COLO829 (cell line): Measurements from ENCODE around the gene B4GALT5.

ENCODE experiments used
- DNase-seq: peaks from one replicate; pipeline ENCODE4 v3.0.0; 2012; ENCODE audit warnings: low spot score

The B4GALT5 gene

DNA sequence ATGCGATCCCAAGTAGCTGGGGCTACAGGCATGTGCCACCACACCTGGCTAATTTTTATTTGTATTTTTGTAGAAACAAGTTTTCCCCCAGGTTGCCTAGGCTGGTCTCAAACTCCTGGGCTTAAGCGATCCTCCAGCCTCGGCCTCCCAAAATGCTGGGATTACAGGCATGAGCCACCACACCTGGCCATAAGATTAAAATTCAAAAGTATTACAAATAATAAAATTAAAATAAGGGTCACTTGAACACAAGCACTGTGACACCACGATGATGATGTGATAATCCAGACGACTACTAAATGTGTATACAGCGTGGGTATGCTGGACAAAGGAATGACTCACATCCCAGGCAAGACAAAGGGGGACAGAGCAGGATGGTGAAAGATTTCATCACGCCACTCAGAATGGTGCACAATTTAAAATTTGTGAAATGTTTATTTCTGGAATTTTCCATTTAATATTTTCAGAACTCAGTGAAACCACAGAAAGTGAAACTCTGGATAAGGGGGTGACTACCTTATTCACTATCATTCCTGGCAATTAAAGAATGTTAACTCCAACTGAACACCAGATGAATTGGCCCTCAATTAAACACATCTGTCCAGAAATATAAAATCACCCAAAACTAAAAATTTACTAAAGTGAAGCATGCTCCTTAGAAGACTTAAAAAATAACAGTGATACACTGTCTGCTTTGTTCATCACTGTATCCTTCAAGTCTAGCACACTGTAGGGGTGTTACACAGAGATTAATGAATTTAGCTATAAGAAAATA, 13.1 kb downstream of the B4GALT5 start:
- DNase-seq = no peak

DNA sequence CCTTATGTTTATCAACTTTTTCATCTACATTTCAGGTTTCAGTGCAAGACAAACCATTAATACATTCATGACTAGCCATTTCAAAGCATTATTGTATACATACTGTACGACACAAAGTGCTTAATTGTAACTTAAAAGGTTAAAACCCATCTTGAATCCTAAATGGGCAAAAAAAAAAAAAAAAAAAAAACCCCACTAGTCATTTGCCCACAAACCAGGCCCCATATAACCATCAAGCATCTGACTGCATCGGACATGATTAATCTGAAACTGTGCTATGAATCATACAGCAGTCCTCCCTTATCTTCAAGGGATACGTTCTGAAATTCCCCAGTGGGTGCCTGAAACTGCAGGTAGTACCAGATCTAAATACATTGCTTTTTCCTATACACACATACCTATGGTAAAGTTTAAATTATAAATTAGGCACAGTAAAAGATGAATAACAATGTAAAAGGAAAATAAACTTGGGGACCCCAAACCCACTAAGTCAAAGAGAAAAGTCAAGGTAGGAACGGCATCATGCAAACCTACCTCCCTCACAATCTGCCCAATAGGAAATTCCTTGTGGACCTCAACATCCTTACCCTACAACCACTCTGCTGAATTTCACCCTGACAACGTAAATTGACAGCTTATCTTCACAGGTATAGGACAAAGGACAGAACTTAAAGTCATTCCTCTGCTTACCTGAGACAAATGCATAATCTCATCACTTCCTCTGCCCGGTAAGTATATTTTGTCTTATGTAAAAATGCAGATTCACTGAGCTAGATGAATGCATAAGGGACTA, 14.3 kb downstream of the B4GALT5 start:
- peak; percentile 70 for DNase-seq

DNA sequence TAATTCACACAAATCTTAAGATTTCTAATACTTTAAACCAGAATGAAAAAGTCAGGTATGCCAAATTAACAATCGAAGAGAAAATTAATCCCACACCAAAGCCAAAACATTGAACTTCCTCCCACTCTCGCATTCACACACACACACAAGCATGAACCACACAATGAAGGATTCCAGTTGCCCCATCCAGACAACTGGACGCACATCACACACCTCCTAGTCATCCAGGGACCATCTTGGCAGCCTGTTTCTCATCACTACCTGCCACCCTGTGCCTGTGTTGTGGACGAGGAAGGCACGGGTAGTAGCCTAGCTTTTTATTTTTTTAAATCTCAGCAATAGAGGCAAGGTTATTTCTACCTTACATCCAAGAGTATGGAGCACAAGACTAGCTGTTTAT, 15.2 kb downstream of the B4GALT5 start:
- no peak for DNase-seq

DNA sequence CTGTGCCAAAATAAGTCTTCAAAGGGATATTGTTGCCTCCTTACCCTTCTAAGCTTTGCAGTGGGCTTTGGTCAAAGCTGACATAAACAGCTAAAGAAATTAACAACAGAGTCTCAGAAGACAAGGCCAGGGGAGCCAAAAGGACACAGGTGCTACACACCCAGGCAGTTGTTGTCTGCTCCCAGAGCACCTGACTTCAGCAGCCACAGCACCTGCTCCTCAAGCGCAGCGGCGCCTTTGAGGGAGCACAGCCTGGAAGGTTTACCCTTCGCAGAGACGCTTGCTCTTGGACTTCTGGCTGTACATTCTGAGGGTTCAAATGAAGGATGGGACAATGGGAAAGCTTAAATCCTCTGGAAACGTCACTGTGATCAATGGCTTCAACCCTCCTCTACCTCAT, 16.6 kb downstream of the B4GALT5 start:
- no peak for DNase-seq

DNA sequence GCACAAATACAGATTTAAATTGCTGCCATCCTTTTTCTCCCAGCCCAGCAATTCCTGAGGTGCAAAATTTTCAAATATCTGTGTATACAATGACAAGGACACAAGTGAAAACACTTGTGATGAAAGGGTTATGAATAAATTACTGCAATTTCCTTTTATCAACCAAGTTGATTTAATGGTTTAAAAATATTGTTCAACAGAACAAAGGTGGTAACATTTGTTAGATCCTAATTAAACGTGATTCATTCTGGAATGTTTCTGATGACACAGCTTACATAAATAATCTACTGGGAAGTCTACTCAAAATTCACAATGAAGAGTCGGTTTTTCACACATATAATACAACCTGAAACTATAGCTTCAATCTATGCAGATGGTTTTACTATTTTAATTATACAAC, 17.1 kb downstream of the B4GALT5 start:
- DNase-seq = no peak

DNA sequence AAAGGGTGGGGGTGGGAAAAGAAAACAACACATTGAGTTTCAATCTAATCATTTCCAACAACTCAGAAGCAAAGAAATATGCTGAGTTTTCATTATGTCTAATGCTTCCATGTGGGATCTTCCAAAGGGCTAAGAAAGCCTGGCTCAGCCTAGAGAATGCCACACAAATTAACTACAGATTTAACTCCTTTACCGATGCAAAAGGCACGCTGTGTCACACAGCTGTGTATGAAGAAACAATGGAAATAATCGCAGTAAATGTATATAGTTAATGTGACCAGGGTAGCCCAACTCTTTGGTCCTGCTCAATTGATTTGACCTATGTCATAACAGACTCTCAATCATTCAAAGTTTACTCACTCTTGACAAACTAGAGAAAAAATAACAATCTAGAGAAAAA, 17.8 kb downstream of the B4GALT5 start:
- DNase-seq = no peak

DNA sequence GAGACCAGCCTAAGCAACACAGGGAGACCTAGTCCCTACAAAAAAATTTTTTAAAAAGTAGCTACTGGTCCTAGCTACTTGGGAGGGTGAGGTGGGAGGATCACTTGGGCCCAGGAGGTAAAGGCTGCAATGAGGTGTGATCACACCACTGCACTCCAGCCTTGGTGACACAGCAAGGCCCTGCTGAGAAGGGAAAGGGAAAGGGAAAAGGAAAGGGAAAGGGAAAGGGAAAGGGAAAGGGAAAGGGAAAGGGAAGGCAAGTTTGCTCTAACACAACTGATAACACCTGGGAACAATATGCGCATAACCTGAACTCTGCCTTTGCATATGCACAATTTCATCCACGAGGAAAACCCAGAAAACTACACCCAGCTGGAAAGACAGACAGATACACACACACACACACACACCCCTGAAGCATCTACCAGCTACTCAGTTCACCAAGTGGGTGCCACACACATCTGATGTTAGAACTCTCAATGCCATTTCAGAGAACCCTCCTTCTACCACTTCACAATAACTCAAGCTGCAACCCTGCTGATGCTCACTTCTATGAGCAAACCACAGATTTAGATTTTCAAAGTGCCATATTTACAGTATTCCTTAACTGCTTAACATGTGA, 19.1 kb downstream of the B4GALT5 start:
- no peak for DNase-seq

DNA sequence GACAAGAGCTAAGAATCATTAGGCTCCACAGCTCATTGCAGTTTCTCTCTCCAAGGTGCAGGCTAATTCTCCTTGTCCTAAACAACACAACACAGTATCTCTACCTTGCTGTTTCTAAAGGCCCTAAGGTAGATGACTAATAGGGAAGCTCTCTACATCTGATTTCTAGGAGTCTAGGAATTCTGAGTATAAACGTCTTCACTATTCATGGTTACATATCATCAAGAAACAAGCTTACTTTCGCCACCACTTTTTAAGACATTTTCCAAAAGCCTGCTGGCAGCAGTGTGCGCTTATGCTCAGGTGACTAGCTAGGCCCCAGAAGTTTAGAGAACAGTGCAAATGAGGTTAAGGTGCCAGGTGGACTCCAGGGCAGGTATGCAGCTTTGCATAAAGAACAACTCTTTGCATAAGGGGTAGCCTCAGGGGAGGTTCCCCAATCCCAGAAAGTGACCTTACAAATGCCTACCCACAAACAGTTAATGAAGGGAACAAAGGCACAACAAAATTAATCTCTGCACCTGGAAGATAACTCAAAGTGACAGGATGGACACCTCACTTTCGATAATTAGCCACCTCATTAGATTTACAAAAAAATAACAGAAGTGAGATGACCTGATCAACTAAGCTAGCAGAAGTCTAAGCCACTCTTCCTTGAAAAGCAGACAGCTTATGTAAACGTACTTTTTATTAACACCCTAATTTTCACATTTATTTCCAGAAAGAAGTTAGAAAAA, 20.1 kb downstream of the B4GALT5 start:
- DNase-seq = no peak

DNA sequence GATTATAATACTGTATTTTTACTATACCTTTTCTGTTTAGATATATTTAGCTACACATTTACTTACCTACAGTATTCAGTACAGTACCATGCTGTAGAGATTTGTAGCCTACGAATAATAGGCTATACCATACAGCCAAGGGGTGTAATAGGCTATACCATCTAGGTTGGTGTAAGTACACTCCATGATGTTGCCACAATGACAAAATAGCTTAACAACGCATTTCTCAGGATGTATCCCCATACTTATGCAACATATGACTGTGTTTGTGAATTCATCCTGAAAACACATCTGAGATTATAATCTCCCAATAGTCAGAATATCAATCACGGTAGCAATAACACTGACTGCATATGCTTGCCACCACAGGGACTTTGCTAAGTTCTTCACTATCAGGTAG, 20.7 kb downstream of the B4GALT5 start:
- no peak for DNase-seq

DNA sequence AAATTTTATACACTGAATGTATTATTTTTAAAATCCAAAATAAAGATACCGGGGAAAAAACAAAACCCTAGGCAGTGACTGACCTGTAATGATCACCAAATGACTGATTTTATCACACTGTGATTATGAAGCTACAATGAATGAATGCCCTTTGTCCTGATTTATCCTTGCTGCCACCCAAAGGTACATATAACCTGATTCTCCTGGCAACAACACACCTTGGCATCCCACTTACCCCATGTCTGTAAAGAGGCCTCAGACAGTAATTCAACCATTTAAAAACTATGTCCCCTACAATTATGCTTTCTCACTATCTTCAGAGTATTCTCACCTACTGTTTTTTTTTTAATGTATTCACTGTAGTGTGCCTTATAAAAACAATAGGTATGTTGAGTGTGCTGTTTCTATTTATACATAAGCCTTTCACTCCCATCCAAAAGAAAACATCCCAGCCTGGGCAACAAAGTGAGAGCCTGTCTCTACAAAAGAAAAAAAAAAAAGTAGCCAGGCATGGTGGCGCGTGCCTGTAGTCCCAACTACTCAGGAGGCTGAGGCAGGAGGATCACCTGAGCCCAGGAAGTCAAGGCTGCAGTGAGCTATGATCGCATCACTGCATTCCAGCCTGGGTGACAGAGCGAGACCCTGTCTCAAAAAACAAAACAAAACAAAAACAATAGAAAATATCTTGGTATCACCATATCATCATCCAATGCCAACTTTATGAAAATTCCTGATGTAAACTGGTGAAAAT, 21.7 kb downstream of the B4GALT5 start:
- DNase-seq = no peak

DNA sequence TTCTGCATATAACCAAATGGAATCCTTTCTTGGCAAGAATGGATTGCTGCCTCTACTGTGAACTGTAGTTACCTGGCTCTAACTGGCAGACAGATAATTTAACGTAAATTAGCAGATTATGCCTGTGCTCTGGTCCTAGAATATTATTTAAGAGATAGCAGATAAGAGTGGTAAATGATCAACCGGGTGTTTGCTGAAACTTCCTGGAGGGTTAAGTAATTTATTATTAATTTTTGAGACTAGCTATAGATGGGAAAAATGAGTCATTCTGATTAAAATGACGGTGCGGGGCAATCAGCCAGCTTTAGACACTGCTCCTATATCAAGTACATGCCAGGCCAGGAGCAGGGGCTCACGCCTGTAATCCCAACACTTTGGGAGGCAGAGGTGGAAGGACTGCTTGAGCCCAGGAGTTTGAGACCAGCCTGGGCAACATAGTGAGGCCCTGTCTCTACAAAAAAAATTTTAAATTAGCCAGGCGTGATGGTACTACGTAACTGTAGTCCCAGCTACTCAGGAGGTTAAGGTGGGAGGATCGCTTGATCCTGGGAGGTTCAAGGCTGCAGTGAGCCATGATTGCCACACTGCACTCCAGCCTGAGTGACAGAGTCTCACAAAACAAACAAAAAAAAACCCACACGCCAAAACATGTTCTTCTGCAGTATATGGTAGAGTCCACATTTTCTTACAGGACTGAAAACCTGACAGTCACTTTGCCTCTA, 22.6 kb downstream of the B4GALT5 start:
- no peak for DNase-seq

DNA sequence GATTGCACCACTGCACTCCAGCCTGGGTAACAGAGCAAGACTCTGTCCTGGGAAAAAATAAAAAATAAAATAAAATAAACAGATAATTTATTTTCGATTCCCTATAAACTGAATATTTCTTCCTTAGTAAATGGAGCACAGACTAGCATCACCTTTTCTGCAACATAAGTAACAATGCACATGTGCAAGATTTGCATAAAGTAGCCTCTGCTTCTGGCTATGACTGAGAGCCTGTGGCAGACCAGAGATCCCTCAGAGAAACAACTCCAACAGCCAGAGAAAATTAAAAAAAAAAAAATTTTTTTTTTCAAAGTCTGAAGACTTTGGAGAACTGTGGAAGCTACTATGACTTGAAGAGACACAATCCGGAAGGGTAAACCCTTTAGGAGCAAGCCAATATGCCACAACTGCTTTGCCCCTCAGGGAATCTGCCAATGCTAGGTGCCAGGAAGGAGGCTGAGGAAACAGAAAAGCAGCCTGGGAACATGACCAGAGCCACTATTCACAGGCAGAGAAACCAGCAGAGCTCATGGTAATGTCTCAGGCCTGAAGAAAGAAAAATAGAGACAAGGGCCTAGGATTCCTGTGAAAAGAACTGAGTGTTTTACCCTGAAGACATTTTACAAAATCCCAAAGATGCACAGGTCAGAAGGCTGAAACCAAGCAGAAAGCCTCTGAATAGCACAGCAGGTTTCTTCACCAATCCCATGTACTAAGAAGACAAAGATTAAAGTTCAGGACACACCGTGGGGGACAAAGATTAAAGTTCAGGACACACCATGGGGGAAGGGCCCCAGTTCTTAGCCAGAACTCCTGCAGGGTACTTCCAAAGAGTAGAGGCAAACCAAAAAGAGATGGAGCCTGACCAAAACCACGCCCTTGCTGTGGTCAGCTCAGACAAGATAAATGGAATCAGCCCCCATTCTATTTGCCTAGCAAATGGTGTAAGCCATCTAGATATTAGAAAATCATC, 25.8 kb downstream of the B4GALT5 start:
- no peak for DNase-seq

DNA sequence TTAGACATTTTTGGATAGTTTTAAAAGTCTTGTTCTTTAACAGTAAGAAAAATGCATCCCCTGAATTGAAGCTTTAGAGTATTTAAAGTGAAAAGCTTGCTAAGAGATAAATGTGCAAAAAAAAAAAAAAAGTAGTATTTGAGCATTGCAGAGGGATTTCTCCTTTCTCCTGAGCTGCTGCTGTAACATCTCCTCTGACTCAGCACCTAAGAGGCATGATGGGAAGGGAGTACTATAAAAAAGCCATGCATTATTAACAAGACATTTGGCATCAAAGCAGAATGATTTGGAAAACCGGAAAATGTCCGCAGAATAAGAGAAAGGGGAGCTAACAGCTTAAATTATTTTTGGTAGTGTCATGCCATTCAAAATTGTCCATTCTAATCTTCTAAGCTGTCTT, 27.9 kb downstream of the B4GALT5 start:
- DNase-seq = peak; percentile 49

DNA sequence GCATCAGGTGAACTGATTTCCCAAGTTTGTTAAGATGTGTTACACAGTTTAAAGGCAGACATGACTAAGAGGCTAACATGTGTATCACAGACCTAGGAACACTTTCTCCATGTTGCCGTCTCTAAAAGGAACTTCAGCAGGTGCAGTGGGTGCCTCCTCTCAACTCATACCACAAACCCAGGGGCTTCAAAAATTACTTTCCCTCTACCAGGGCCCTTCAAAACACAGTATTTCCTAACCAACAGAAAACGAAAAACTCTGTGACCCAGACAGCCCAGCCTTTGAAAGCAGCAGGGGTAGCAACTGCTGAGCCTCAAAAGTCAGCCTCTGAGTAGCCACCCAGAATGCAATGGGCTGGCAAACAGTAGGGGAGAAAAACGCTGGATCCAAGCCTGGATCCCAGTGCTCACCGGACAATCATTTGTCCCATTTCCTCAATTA, 28.5 kb downstream of the B4GALT5 start:
- no peak for DNase-seq

DNA sequence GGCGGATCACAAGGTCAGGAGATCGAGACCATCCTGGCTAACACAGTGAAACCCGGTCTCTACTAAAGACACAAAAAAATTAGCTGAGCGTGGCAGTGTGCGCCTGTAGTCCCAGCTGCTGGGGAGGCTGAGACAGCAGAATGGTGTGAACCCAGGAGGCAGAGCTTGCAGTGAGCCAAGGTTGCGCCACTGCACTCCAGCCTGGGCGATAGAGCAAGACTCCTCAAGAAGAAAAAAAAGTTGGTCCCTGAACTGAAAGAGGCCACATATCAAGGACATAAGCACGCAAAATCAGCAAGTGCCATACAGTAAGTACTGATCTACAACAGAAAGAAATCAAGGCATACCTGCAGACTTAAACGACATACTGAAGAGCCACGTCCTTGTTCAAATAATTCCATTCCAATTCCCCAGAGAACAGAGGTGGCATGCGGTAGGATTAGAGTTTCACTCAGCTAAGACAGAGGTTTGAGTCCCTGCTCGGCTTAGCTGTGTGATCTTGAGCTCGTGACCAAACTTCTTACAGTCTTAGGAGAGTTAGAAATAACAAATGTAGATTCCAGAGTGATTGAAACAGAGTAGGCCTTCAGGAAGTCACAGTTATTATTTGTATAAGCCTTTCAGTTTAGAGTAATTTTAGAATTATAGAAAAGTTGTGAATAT, 29.2 kb downstream of the B4GALT5 start:
- DNase-seq = no peak

DNA sequence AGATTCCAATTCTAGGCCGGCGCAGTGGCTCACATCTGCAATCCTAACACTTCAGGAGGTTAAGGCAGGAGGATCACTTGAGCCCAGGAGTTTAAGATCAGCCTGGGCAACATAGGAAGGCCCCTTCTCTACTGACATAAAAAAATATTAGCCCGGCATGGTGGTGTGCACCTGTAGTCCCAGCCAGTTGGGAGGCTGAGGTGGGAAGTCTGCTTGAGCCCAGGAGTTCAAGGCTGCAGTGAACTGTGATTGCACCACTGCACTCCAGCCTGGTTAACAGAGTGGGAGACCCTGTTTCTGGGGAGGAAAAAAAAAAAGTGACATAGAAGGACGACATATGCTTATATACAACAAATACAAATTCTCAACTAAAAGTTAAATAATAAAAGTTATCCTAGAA, 30.9 kb downstream of the B4GALT5 start:
- no peak for DNase-seq

DNA sequence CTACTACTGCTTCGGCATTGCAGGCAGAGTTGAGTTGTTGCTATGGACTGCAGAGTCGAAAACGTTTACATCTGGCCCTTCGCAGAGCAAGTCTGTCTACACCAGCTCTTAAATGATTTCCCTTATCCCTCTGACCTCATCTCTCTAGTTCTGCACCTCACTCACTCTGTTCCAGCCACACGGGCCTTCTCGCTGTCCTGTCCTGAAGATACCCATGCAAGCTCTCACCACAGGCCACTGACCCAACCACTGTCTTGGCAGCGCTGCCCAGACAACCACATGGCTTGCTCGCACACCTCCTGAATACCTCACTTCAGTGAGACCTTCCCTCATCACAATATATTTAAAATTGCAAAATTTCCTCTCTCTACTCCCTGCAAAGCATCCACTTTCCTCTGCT, 31.4 kb downstream of the B4GALT5 start:
- DNase-seq = no peak

DNA sequence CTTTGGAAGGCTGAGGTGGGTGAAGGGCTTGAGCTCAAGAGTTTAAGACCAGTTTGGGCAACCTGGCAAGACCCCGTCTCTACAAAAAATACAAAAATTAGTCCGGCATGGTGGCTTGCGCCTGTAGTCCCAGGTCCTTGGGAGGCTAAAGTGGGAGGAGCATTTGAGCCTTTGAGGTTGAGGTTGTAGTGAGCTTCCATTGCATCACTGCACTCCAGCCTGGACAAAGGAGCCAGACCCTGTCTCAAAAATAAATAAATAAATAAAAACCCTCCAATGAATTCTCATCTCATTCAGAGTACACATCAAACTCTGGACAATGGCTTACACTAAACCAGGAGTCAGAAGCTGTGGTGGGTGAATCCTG, 31.8 kb downstream of the B4GALT5 start:
- no peak for DNase-seq

DNA sequence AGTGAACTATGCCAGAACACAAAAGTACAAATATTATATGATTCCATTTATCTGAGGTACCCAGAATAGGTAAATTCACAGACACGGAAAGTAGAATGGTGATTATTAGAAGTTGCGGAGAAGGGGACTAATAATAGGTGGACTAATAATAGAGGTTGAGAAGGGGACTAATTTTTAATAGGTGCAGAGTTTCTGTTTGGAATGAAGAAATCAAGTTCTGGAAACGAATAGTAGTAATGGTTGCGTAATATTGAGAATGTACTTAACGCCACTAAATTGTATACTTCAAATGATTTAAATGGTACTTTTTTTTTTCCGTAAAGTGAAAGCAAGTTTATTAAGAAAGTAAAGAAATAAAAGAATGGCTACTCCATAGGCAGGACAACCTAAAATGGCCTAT, 33.2 kb downstream of the B4GALT5 start:
- no peak for DNase-seq
